Measurements from ENCODE around the gene WAPL. TPM values are rescaled to one million over a fixed set of nuclear protein-coding genes. Genes with fewer than 3 reads are reported as not detected.

Gene WAPL
- total RNA-seq, 1 donor from 2014 or later, result 43.2 TPM

- FAIRE-seq, result no peak
- H3K9ac ChIP-seq (ENCODE audit: low read length), result no peak overlapping the region
Observed at GRCh38 chr10:86388119-86388704, 133.4 kb downstream of the WAPL start.

GRCh38 chr10:86387178-86387794, 134.3 kb downstream of the WAPL start:
- Mint-ChIP-seq H3K27ac (ENCODE audit: unreplicated experiment) (no peak overlapping the region), H3K4me1 (ENCODE audit: low read depth, unreplicated experiment) (no peaks in the 10 kb centered on the region), H3K27me3 (ENCODE audit: low read depth, unreplicated experiment) (peaks cover 39% of the 10 kb centered on the region), H3K36me3 (ENCODE audit: low read depth, unreplicated experiment) (no peaks in the 10 kb centered on the region), H3K4me3 (ENCODE audit: unreplicated experiment) (no peak overlapping the region), H3K9me3 (ENCODE audit: unreplicated experiment) (peaks cover 3% of the 10 kb centered on the region)
- TF ChIP-seq EZH2 (IDR thresholded peaks at IDR 0.05; ENCODE audit: insufficient read depth, low read length) (no peak), CTCF (IDR thresholded peaks at IDR 0.05; ENCODE audit: insufficient read depth, low read depth, low read length) (no peak)
- no peak for FAIRE-seq
- Histone ChIP-seq H3K36me3 (ENCODE audit: insufficient read depth, low read length) (no peaks in the 10 kb centered on the region), H3K4me1 (ENCODE audit: insufficient read depth, low read length) (peaks cover 4% of the 10 kb centered on the region), H3K9me3 (ENCODE audit: insufficient read depth, low read depth, low read length) (no peaks in the 10 kb centered on the region), H3K27me3 (ENCODE audit: insufficient read depth, low read length) (peaks cover 10% of the 10 kb centered on the region), H3K79me2 (ENCODE audit: insufficient read depth, low read length) (no peaks in the 10 kb centered on the region), H3K27ac (ENCODE audit: low read depth, low read length) (no peak overlapping the region), H3K4me2 (ENCODE audit: low read length) (no peak overlapping the region), H3K9ac (ENCODE audit: low read length) (no peak overlapping the region), H3K4me3 (ENCODE audit: insufficient read depth, low read depth, low read length) (no peak overlapping the region), H4K20me1 (ENCODE audit: insufficient read depth, low read length) (no peaks in the 10 kb centered on the region), H2AFZ (ENCODE audit: low read depth, low read length) (no peak overlapping the region)
- DNase-seq (ENCODE audit: low read depth), result no peak

More at GRCh38 chr10:86388119-86388704, 133.4 kb downstream of the WAPL start:
- H3K9me3 Mint-ChIP-seq (ENCODE audit: unreplicated experiment), result peaks cover 3% of the 10 kb centered on the region
- TF ChIP-seq EZH2 (IDR thresholded peaks at IDR 0.05; ENCODE audit: insufficient read depth, low read length) (no peak), CTCF (IDR thresholded peaks at IDR 0.05; ENCODE audit: insufficient read depth, low read depth, low read length) (no peak)
- Histone ChIP-seq H3K27me3 (ENCODE audit: insufficient read depth, low read length) (peaks cover 10% of the 10 kb centered on the region), H3K4me3 (ENCODE audit: insufficient read depth, low read depth, low read length) (no peak overlapping the region), H3K79me2 (ENCODE audit: insufficient read depth, low read length) (no peaks in the 10 kb centered on the region), H2AFZ (ENCODE audit: low read depth, low read length) (no peak overlapping the region), H4K20me1 (ENCODE audit: insufficient read depth, low read length) (no peaks in the 10 kb centered on the region), H3K4me1 (ENCODE audit: insufficient read depth, low read length) (peaks cover 4% of the 10 kb centered on the region), H3K9me3 (ENCODE audit: insufficient read depth, low read depth, low read length) (no peaks in the 10 kb centered on the region), H3K4me2 (ENCODE audit: low read length) (no peak overlapping the region), H3K27ac (ENCODE audit: low read depth, low read length) (no peak overlapping the region), H3K36me3 (ENCODE audit: insufficient read depth, low read length) (no peaks in the 10 kb centered on the region)
- H3K27me3 Mint-ChIP-seq (ENCODE audit: low read depth, unreplicated experiment), result peaks cover 42% of the 10 kb centered on the region
- DNase-seq (ENCODE audit: low read depth), result no peak
- H3K27ac Mint-ChIP-seq (ENCODE audit: unreplicated experiment), result no peak overlapping the region
- no peaks in the 10 kb centered on the region for H3K4me1 Mint-ChIP-seq (ENCODE audit: low read depth, unreplicated experiment)
- H3K4me3 Mint-ChIP-seq (ENCODE audit: unreplicated experiment), result peak overlapping the region; percentile 69
- H3K36me3 Mint-ChIP-seq (ENCODE audit: low read depth, unreplicated experiment), result no peaks in the 10 kb centered on the region

- peaks cover 3% of the 10 kb centered on the region for H3K9me3 Mint-ChIP-seq (ENCODE audit: unreplicated experiment)
- Histone ChIP-seq H3K27me3 (ENCODE audit: insufficient read depth, low read length) (peaks cover 17% of the 10 kb centered on the region), H3K4me1 (ENCODE audit: insufficient read depth, low read length) (peaks cover 4% of the 10 kb centered on the region), H3K4me3 (ENCODE audit: insufficient read depth, low read depth, low read length) (no peak overlapping the region), H3K79me2 (ENCODE audit: insufficient read depth, low read length) (no peaks in the 10 kb centered on the region), H3K9ac (ENCODE audit: low read length) (no peak overlapping the region), H3K9me3 (ENCODE audit: insufficient read depth, low read depth, low read length) (no peaks in the 10 kb centered on the region), H3K4me2 (ENCODE audit: low read length) (no peak overlapping the region), H3K36me3 (ENCODE audit: insufficient read depth, low read length) (no peaks in the 10 kb centered on the region), H3K27ac (ENCODE audit: low read depth, low read length) (no peak overlapping the region), H4K20me1 (ENCODE audit: insufficient read depth, low read length) (no peaks in the 10 kb centered on the region), H2AFZ (ENCODE audit: low read depth, low read length) (no peak overlapping the region)
- no peak for TF ChIP-seq EZH2 (IDR thresholded peaks at IDR 0.05; ENCODE audit: insufficient read depth, low read length)
- TF ChIP-seq CTCF (IDR thresholded peaks at IDR 0.05; ENCODE audit: insufficient read depth, low read depth, low read length), result no peak
- no peak overlapping the region for H3K4me3 Mint-ChIP-seq (ENCODE audit: unreplicated experiment)
- no peaks in the 10 kb centered on the region for H3K4me1 Mint-ChIP-seq (ENCODE audit: low read depth, unreplicated experiment)
- DNase-seq (ENCODE audit: low read depth), result no peak
- H3K27ac Mint-ChIP-seq (ENCODE audit: unreplicated experiment), result no peak overlapping the region
- no peaks in the 10 kb centered on the region for H3K36me3 Mint-ChIP-seq (ENCODE audit: low read depth, unreplicated experiment)
- no peak for FAIRE-seq
- H3K27me3 Mint-ChIP-seq (ENCODE audit: low read depth, unreplicated experiment), result peaks cover 32% of the 10 kb centered on the region
Observed at GRCh38 chr10:86385806-86386205, 135.8 kb downstream of the WAPL start.
